HCT116 (cell line): ENCODE measurements around the gene MIA2. TPM values are rescaled to one million over a fixed set of nuclear protein-coding genes. Genes with fewer than 3 reads are reported as not detected.

Experiments
- ATAC-seq: fragments of 200-7000 bp; cut with Tn5 transposase; 2 replicates; pipeline ENCODE4 v1.9.1; 2020; ENCODE audit warnings: mild to moderate bottlenecking, moderate library complexity
- BruUV-seq: library from RNA; stranded (reverse); fragments of 400-500 nt; replicated peaks from 2 replicates; lab custom pipeline; 2021; lab: Mats Ljungman, UMichigan
- CTCF ChIA-PET: fragments of 300-600 bp; sonication (Branson Sonifier 250); formaldehyde crosslinking; loops from one replicate; lab custom pipeline; 2021; ENCODE audit warnings: antibody characterized with exemption; lab: Charles Lee
- POLR2A ChIA-PET: fragments of 300-600, 350-600 bp; sonication (Branson Sonifier 250); formaldehyde crosslinking; loops from one replicate; lab custom pipeline; 2021; ENCODE audit warnings: antibody characterized with exemption; lab: Charles Lee
- RAD21 ChIA-PET, 2 experiments: fragments of 300-600 bp; sonication (Branson Sonifier 250); formaldehyde crosslinking; loops; one replicate each; lab custom pipeline; 2023; ENCODE audit warnings: low total read pairs in 2 of 2; ENCODE audit not compliant: uncharacterized antibody in 2 of 2, unreplicated experiment in 2 of 2, low non-redundant PET in 1 of 2; lab: Charles Lee
- DNase-seq: peaks from one replicate; pipeline ENCODE4 v3.0.0-alpha.2; 2010; ENCODE audit warnings: low read depth, low spot score
- H2AFZ ChIP-seq: fragments of 200-600 bp; shearing (Covaris generic), sonication (generic); 2 replicates; pipeline ENCODE4 v1.6.1; 2017; ENCODE audit warnings: low read depth, mixed run types, mixed read lengths, antibody characterized with exemption, low read length; ENCODE audit not compliant: poor library complexity, severe bottlenecking
- H3K27ac ChIP-seq: 2 replicates; pipeline ENCODE4 v1.5.1; 2012; ENCODE audit warnings: low read depth, low read length
- H3K27me3 ChIP-seq: fragments of 200-600 bp; sonication (generic); 2 replicates; pipeline ENCODE4 v1.6.1; 2016; ENCODE audit warnings: mixed run types, low read length, mixed read lengths; ENCODE audit not compliant: insufficient read depth
- H3K36me3 ChIP-seq, 2 experiments: fragments of 200-500 bp in 1 of 2; fragments of 200-600 bp in 1 of 2; sonication (Bioruptor generic) in 1 of 2; sonication (generic) in 1 of 2; 2 replicates each; pipeline versions ENCODE4 v1.5.1 to v1.6.1; 2014 to 2016; ENCODE audit warnings: low read length in 2 of 2, inconsistent platforms in 1 of 2, mixed read lengths in 1 of 2, mixed run types in 1 of 2; ENCODE audit not compliant: insufficient read depth in 2 of 2, control insufficient read depth in 1 of 2
- H3K4me1 ChIP-seq, 2 experiments: fragments of 200-600 bp in 1 of 2; sonication (generic) in 1 of 2; 2 replicates each; pipeline versions ENCODE4 v1.5.1 to v1.6.1; 2012 to 2017; ENCODE audit warnings: low read length in 2 of 2, inconsistent platforms in 1 of 2, mild to moderate bottlenecking in 1 of 2, mixed read lengths in 1 of 2, mixed run types in 1 of 2, moderate library complexity in 1 of 2; ENCODE audit not compliant: insufficient read depth in 2 of 2, control insufficient read depth in 1 of 2
- H3K4me2 ChIP-seq: fragments of 200-600 bp; sonication (generic); 2 replicates; pipeline ENCODE4 v1.6.1; 2017; ENCODE audit warnings: mixed run types, low read length, mixed read lengths
- H3K4me3 ChIP-seq, 2 experiments: fragments of 200-600 bp in 1 of 2; sonication (generic) in 1 of 2; replicated peaks in 1 of 2; 2 replicates each; pipeline ENCODE4 v1.5.1; 2011 to 2016; ENCODE audit warnings: low read length in 2 of 2, control low read depth in 1 of 2, low read depth in 1 of 2, mild to moderate bottlenecking in 1 of 2, mixed read lengths in 1 of 2, mixed run types in 1 of 2
- H3K79me2 ChIP-seq: fragments of 200-600 bp; sonication (generic); 2 replicates; pipeline ENCODE4 v1.6.1; 2017; ENCODE audit warnings: mild to moderate bottlenecking, mixed run types, low read length, moderate library complexity, mixed read lengths; ENCODE audit not compliant: insufficient read depth
- H3K9ac ChIP-seq: fragments of 200-600 bp; sonication (generic); 2 replicates; pipeline ENCODE4 v1.6.1; 2016; ENCODE audit warnings: low read length, mixed read lengths
- H3K9me2 ChIP-seq: fragments of 200-600 bp; sonication (generic), shearing (Covaris generic); 2 replicates; pipeline ENCODE4 v1.6.1; 2017; ENCODE audit warnings: mixed run types, mild to moderate bottlenecking, moderate library complexity; ENCODE audit not compliant: insufficient read depth
- H3K9me3 ChIP-seq, 2 experiments: fragments of 200-500 bp in 1 of 2; fragments of 200-600 bp in 1 of 2; sonication (Bioruptor generic) in 1 of 2; sonication (generic) in 1 of 2; 2 replicates each; pipeline ENCODE4 v1.6.1; 2014 to 2017; ENCODE audit warnings: low read length in 2 of 2, mixed read lengths in 2 of 2, inconsistent platforms in 1 of 2, low read depth in 1 of 2, mild to moderate bottlenecking in 1 of 2, mixed run types in 1 of 2, moderate library complexity in 1 of 2; ENCODE audit not compliant: control insufficient read depth in 1 of 2, insufficient read depth in 1 of 2
- H4K20me1 ChIP-seq: fragments of 200-600 bp; sonication (generic), shearing (Covaris generic); 2 replicates; pipeline ENCODE4 v1.6.1; 2017; ENCODE audit warnings: mixed run types, mild to moderate bottlenecking, moderate library complexity; ENCODE audit not compliant: insufficient read depth
- CBX3 ChIP-seq: IDR thresholded peaks from 2 replicates; pipeline ENCODE4 v1.6.1; 2012; ENCODE audit warnings: low read depth
- ELF1 ChIP-seq: IDR thresholded peaks from 2 replicates; pipeline ENCODE4 v1.6.1; 2012; ENCODE audit warnings: low read depth, borderline replicate concordance
- EZH2 ChIP-seq: fragments of 200-600 bp; sonication (generic); IDR thresholded peaks from 2 replicates; pipeline ENCODE4 v1.6.1; 2017; ENCODE audit warnings: antibody characterized with exemption, mixed run types
- EZH2phosphoT487 ChIP-seq: fragments of 200-600 bp; IDR thresholded peaks from 2 replicates; pipeline ENCODE4 v1.6.1; 2018; ENCODE audit warnings: antibody characterized with exemption, borderline replicate concordance
- FOSL1 ChIP-seq: IDR thresholded peaks from 2 replicates; pipeline ENCODE4 v1.6.1; 2012; ENCODE audit warnings: low read depth
- SP1 ChIP-seq: IDR thresholded peaks from 2 replicates; pipeline ENCODE4 v1.6.1; 2012; ENCODE audit warnings: low read depth
- SRF ChIP-seq: IDR thresholded peaks from 2 replicates; pipeline ENCODE4 v1.6.1; 2012; ENCODE audit warnings: low read depth
- TCF7L2 ChIP-seq: IDR thresholded peaks from 2 replicates; pipeline ENCODE4 v1.7.0; 2011; ENCODE audit warnings: borderline replicate concordance, inconsistent platforms; ENCODE audit not compliant: insufficient read depth, insufficient read length; ENCODE audit errors: extremely low read depth
- ZFX ChIP-seq: fragments of 450-650 bp; IDR thresholded peaks from 2 replicates; pipeline ENCODE4 v1.6.1; 2017
- intact Hi-C: fragments of 100-400 bp; cut with micrococcal nuclease; formaldehyde crosslinking; loops from 2 replicates; pipeline ENCODE4 v1.10.0; 2022
- total RNA-seq: library from RNA; stranded (reverse); gene quantifications from one replicate; pipeline ENCODE4 v1.2.1, GENCODE V29; 2021; ENCODE audit not compliant: unreplicated experiment
- TF ChIP-seq, protein P1 (sequence below): IDR thresholded peaks from 2 replicates; pipeline ENCODE4 v1.6.1; 2012; ENCODE audit warnings: low read depth
- TF ChIP-seq, protein P2 (sequence below): IDR thresholded peaks from 2 replicates; pipeline ENCODE4 v1.6.1; 2012
- TF ChIP-seq, protein P3 (sequence below): IDR thresholded peaks from 2 replicates; pipeline ENCODE4 v1.6.1; 2011; ENCODE audit warnings: mild to moderate bottlenecking, low read length, moderate library complexity; ENCODE audit not compliant: insufficient replicate concordance; ENCODE audit errors: extremely low read depth

Gene MIA2
- total RNA-seq, 1 experiment from 2014 or later, result 31.1 TPM

DNA sequence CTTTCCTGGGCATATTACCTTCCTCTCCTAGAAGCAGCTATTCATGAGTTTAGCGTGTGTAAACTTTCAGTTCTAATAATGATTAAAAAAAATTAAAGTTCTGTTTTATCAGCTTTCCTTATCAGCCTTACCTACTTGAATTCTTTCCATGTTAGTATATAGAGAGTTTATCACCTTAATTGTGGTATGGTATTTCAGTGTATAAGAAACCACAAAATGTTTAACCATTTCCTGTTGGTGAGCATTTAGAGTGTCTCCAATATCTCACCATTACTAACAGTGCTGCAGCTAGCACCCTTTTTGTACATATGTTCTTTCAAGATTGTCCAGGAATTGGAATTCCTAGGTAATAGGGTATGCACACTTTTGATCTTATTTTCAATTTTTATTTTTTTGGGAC, 109.1 kb downstream of the MIA2 start:
- Histone ChIP-seq H4K20me1 (no peaks in the 10 kb centered on the region), H3K4me1 (no peaks in the 10 kb centered on the region), H3K36me3 (no peaks in the 10 kb centered on the region; a peak in 2 of 4 replicates), H3K27me3 (no peaks in the 10 kb centered on the region), H3K4me2 (no peak overlapping the region), H3K9me3 (no peaks in the 10 kb centered on the region), H3K27ac (no peak overlapping the region), H3K79me2 (no peaks in the 10 kb centered on the region), H3K9me2 (no peaks in the 10 kb centered on the region), H3K9ac (no peak overlapping the region), H2AFZ (no peak overlapping the region)
- BruUV-seq, result no TSS peak
- ChIA-PET RAD21 (no interaction called here), CTCF (no interaction called here), POLR2A (no interaction called here)
- no peak for ATAC-seq
- intact Hi-C loops, result no loop called here
- TF ChIP-seq EZH2phosphoT487 (no peak), ZFX (no peak), CBX3 (no peak), EZH2 (no peak), FOSL1 (no peak), TCF7L2 (no peak), SRF (no peak), ELF1 (no peak), SP1 (no peak)
- TF ChIP-seq, protein P1, sequence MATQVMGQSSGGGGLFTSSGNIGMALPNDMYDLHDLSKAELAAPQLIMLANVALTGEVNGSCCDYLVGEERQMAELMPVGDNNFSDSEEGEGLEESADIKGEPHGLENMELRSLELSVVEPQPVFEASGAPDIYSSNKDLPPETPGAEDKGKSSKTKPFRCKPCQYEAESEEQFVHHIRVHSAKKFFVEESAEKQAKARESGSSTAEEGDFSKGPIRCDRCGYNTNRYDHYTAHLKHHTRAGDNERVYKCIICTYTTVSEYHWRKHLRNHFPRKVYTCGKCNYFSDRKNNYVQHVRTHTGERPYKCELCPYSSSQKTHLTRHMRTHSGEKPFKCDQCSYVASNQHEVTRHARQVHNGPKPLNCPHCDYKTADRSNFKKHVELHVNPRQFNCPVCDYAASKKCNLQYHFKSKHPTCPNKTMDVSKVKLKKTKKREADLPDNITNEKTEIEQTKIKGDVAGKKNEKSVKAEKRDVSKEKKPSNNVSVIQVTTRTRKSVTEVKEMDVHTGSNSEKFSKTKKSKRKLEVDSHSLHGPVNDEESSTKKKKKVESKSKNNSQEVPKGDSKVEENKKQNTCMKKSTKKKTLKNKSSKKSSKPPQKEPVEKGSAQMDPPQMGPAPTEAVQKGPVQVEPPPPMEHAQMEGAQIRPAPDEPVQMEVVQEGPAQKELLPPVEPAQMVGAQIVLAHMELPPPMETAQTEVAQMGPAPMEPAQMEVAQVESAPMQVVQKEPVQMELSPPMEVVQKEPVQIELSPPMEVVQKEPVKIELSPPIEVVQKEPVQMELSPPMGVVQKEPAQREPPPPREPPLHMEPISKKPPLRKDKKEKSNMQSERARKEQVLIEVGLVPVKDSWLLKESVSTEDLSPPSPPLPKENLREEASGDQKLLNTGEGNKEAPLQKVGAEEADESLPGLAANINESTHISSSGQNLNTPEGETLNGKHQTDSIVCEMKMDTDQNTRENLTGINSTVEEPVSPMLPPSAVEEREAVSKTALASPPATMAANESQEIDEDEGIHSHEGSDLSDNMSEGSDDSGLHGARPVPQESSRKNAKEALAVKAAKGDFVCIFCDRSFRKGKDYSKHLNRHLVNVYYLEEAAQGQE, result no peak
- TF ChIP-seq, protein P2, sequence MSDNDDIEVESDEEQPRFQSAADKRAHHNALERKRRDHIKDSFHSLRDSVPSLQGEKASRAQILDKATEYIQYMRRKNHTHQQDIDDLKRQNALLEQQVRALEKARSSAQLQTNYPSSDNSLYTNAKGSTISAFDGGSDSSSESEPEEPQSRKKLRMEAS, result no peak
- TF ChIP-seq, protein P3, sequence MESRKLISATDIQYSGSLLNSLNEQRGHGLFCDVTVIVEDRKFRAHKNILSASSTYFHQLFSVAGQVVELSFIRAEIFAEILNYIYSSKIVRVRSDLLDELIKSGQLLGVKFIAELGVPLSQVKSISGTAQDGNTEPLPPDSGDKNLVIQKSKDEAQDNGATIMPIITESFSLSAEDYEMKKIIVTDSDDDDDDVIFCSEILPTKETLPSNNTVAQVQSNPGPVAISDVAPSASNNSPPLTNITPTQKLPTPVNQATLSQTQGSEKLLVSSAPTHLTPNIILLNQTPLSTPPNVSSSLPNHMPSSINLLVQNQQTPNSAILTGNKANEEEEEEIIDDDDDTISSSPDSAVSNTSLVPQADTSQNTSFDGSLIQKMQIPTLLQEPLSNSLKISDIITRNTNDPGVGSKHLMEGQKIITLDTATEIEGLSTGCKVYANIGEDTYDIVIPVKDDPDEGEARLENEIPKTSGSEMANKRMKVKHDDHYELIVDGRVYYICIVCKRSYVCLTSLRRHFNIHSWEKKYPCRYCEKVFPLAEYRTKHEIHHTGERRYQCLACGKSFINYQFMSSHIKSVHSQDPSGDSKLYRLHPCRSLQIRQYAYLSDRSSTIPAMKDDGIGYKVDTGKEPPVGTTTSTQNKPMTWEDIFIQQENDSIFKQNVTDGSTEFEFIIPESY, result no peak
- TF ChIP-seq, all 23 proteins: peak for 0
- no peak for DNase-seq
- no peak overlapping the region for H3K4me3 ChIP-seq
